Esophagus squamous epithelium (tissue), 5 donors: ENCODE data around the gene CFB. TPM values are rescaled to one million over a fixed set of nuclear protein-coding genes. Genes with fewer than 3 reads are reported as not detected.

ENCODE experiments used
- DNase-seq: peaks from one replicate; lab custom pipeline; 2025; lab: John Stamatoyannopoulos, UW
- H3K27ac ChIP-seq, 4 donors: fragments of 200-600 bp; sonication (generic); one replicate each; pipeline ENCODE4 v1.5.1; 2016 to 2019; ENCODE audit warnings: mild to moderate bottlenecking in 1 of 4
- H3K27me3 ChIP-seq, 4 donors: fragments of 200-600 bp; sonication (generic); 1 replicate in 3 of 4; 2 replicates in 1 of 4; pipeline versions ENCODE4 v1.5.1 to v1.6.0; 2017 to 2021; ENCODE audit warnings: antibody characterized with exemption in 1 of 4
- H3K36me3 ChIP-seq, 3 donors: fragments of 200-600 bp; sonication (generic); one replicate each; pipeline ENCODE4 v1.5.1; 2016 to 2019
- H3K4me1 ChIP-seq, 3 donors: fragments of 200-600 bp; sonication (generic); one replicate each; pipeline ENCODE4 v1.5.1; 2017 to 2019
- H3K4me3 ChIP-seq, 4 donors: fragments of 200-600 bp; sonication (generic); 1 replicate in 3 of 4; 2 replicates in 1 of 4; pipeline ENCODE4 v1.5.1; 2016 to 2019; ENCODE audit warnings: mild to moderate bottlenecking in 2 of 4, moderate library complexity in 1 of 4
- H3K9me3 ChIP-seq, 3 donors: fragments of 200-600 bp; sonication (generic); one replicate each; pipeline ENCODE4 v1.5.1; 2016 to 2019
- POLR2A ChIP-seq, 4 donors: fragments of 450-650 bp; IDR thresholded peaks; one replicate each; pipeline ENCODE4 v1.6.1; 2017; ENCODE audit warnings: antibody characterized with exemption in 4 of 4, mild to moderate bottlenecking in 4 of 4, moderate library complexity in 3 of 4
- WGBS, 2 donors: methylation state at CpG; one replicate each; pipeline ENCODE4 v1.1.5; 2018; 5-methylcytosine and 5-hydroxymethylcytosine counted together
- intact Hi-C: fragments of 100-400 bp; cut with DNase I; formaldehyde crosslinking; loops from one replicate; pipeline ENCODE4 v1.15.0; 2022
- total RNA-seq, 4 donors: library from RNA; depleted of rRNA; stranded (reverse); fragments of >200 nt; gene quantifications; one replicate each; pipeline ENCODE4 v1.1.0, GENCODE V29; 2016
- TF ChIP-seq, protein P1 (sequence below), 6 experiments: fragments of 450-650 bp in 4 of 6; fragments of 200-600 bp in 2 of 6; sonication (generic) in 2 of 6; IDR thresholded peaks; one replicate each; pipeline ENCODE4 v1.5.1; 2016 to 2019; ENCODE audit warnings: antibody characterized with exemption in 6 of 6, mild to moderate bottlenecking in 4 of 6, moderate library complexity in 4 of 6
- donor health status: DM: yes; HTN: yes; CAD: no.

CFB gene
- total RNA-seq, 4 donors from 2014 or later = 10.4 to 81.1 (median 22.4) TPM

DNA sequence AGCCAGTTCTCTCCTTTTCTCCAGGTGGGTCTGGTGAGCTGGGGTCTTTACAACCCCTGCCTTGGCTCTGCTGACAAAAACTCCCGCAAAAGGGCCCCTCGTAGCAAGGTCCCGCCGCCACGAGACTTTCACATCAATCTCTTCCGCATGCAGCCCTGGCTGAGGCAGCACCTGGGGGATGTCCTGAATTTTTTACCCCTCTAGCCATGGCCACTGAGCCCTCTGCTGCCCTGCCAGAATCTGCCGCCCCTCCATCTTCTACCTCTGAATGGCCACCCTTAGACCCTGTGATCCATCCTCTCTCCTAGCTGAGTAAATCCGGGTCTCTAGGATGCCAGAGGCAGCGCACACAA lies 765 bp upstream of the CFB start:
- WGBS, 2 donors = 42 to 50% methylated on average over 4 to 9 of the region's 9 CpGs
- Histone ChIP-seq H3K27ac (peak overlapping the region; percentile 76 to 97 (median 90)), H3K4me1 (peaks cover 9 to 51% (median 32%) of the 10 kb centered on the region in 3 donors), H3K36me3 (peaks cover 0 to 3% (median 0%) of the 10 kb centered on the region in 3 donors), H3K4me3 (peak overlapping the region in 3 of 4 donors; percentile 28 to 62 (median 31)), H3K27me3 (peaks cover 0 to 16% (median 0%) of the 10 kb centered on the region in 4 donors), H3K9me3 (no peaks in the 10 kb centered on the region)
- intact Hi-C loops = no loop called here
- no peak for DNase-seq
- TF ChIP-seq, protein P1, sequence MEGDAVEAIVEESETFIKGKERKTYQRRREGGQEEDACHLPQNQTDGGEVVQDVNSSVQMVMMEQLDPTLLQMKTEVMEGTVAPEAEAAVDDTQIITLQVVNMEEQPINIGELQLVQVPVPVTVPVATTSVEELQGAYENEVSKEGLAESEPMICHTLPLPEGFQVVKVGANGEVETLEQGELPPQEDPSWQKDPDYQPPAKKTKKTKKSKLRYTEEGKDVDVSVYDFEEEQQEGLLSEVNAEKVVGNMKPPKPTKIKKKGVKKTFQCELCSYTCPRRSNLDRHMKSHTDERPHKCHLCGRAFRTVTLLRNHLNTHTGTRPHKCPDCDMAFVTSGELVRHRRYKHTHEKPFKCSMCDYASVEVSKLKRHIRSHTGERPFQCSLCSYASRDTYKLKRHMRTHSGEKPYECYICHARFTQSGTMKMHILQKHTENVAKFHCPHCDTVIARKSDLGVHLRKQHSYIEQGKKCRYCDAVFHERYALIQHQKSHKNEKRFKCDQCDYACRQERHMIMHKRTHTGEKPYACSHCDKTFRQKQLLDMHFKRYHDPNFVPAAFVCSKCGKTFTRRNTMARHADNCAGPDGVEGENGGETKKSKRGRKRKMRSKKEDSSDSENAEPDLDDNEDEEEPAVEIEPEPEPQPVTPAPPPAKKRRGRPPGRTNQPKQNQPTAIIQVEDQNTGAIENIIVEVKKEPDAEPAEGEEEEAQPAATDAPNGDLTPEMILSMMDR (IDR thresholded peaks at IDR 0.05) = no peak
- TF ChIP-seq POLR2A (IDR thresholded peaks at IDR 0.05) = no peak

- Histone ChIP-seq H3K27me3 (peaks cover 0 to 13% (median 0%) of the 10 kb centered on the region in 4 donors), H3K9me3 (no peaks in the 10 kb centered on the region), H3K36me3 (peaks cover 0 to 14% (median 0%) of the 10 kb centered on the region in 3 donors), H3K27ac (peak overlapping the region; percentile 76 to 97 (median 90)), H3K4me1 (peaks cover 9 to 38% (median 24%) of the 10 kb centered on the region in 3 donors), H3K4me3 (peak overlapping the region; percentile 8 to 62 (median 30))
- TF ChIP-seq, protein P1 (IDR thresholded peaks at IDR 0.05) = no peak
- TF ChIP-seq POLR2A (IDR thresholded peaks at IDR 0.05) = no peak
- WGBS, 2 donors = 40 to 54% methylated on average over 5 to 7 of the region's 11 CpGs
- intact Hi-C loops = no loop called here
- DNase-seq = no peak
These were observed 533 bp downstream of the CFB start for GRCh38 chr6:31946370-31946885.

DNA sequence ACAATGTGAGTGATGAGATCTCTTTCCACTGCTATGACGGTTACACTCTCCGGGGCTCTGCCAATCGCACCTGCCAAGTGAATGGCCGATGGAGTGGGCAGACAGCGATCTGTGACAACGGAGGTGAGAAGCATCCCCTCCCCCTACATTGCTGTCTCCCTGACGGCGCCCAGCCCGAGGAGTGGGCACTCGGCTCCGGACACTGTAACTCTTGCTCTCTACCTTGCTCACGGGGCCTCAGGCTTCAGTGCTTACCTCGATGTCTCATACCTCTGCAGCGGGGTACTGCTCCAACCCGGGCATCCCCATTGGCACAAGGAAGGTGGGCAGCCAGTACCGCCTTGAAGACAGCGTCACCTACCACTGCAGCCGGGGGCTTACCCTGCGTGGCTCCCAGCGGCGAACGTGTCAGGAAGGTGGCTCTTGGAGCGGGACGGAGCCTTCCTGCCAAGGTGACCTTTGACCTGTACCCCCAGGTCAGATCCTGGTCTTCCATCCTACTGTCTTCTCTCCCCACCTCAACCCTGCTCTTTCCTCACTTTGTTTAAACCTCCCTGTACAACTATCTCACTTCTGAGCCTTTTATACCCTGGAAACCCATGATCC lies 1.3 kb downstream of the CFB start:
- H3K36me3 ChIP-seq = peaks cover 5 to 22% (median 6%) of the 10 kb centered on the region in 3 donors
- 81 to 91% methylated on average over 16 to 21 of the region's 24 CpGs for WGBS, 2 donors
- H3K27me3 ChIP-seq = peaks cover 0 to 12% (median 0%) of the 10 kb centered on the region in 4 donors
- peaks cover 9 to 31% (median 23%) of the 10 kb centered on the region in 3 donors for H3K4me1 ChIP-seq
- DNase-seq = no peak
- H3K9me3 ChIP-seq = no peaks in the 10 kb centered on the region
- H3K4me3 ChIP-seq = peak overlapping the region in 1 of 4 donors; percentile 62
- TF ChIP-seq POLR2A (IDR thresholded peaks at IDR 0.05) = no peak
- TF ChIP-seq, protein P1 (IDR thresholded peaks at IDR 0.05) = no peak
- H3K27ac ChIP-seq = peak overlapping the region in 2 of 4 donors; percentile 89 to 97
- intact Hi-C loops = no loop called here

DNA sequence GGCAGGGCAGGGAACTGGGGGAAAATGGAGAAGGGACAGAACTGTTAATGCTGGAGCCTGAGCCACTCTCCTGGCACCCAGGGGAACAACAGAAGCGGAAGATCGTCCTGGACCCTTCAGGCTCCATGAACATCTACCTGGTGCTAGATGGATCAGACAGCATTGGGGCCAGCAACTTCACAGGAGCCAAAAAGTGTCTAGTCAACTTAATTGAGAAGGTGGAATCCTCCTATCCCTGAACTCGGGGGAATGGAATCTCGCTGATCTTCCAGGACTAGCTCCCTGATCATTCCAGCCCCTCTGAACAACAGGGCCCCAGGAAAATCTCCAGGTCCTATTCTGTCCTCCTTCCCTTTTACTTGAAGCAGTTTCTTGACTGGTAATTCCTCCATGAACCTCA lies 2.0 kb downstream of the CFB start:
- H3K9me3 ChIP-seq = no peaks in the 10 kb centered on the region
- TF ChIP-seq, protein P1 (IDR thresholded peaks at IDR 0.05) = no peak
- TF ChIP-seq POLR2A (IDR thresholded peaks at IDR 0.05) = no peak
- peaks cover 5 to 27% (median 6%) of the 10 kb centered on the region in 3 donors for H3K36me3 ChIP-seq
- H3K27ac ChIP-seq = peak overlapping the region in 1 of 4 donors; percentile 97
- intact Hi-C loops = no loop called here
- H3K4me1 ChIP-seq = peaks cover 9 to 29% (median 23%) of the 10 kb centered on the region in 3 donors
- H3K4me3 ChIP-seq = no peak overlapping the region
- H3K27me3 ChIP-seq = peaks cover 0 to 5% (median 0%) of the 10 kb centered on the region in 4 donors
- DNase-seq = no peak
- 77 to 89% methylated on average over 4 of the region's 4 CpGs for WGBS, 2 donors

DNA sequence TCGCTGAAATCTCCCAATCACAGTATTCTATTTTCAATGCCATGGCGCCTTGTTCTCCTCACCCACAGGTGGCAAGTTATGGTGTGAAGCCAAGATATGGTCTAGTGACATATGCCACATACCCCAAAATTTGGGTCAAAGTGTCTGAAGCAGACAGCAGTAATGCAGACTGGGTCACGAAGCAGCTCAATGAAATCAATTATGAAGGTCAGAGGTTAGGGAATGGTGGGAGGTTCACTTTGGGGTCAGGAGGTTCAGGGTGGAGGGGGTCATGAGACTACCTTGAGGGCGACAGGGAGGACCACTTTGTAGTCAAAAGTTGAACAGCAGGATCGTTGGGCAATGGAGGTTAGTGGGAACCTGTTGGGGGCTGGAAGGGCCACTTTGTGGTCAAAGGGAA lies 2.4 kb downstream of the CFB start:
- no peaks in the 10 kb centered on the region for H3K9me3 ChIP-seq
- H3K4me1 ChIP-seq = peaks cover 9 to 29% (median 23%) of the 10 kb centered on the region in 3 donors
- intact Hi-C loops = no loop called here
- 71 to 97% methylated on average over 4 of the region's 5 CpGs for WGBS, 2 donors
- peaks cover 0 to under 1% (median 0%) of the 10 kb centered on the region in 4 donors for H3K27me3 ChIP-seq
- H3K4me3 ChIP-seq = no peak overlapping the region
- no peak overlapping the region for H3K27ac ChIP-seq
- H3K36me3 ChIP-seq = peaks cover 5 to 32% (median 6%) of the 10 kb centered on the region in 3 donors
- TF ChIP-seq, protein P1 (IDR thresholded peaks at IDR 0.05) = no peak
- no peak for TF ChIP-seq POLR2A (IDR thresholded peaks at IDR 0.05)
- DNase-seq = no peak
